Kidney epithelial cell (primary cell): ENCODE data around the gene KRT13. TPM values are rescaled to one million over a fixed set of nuclear protein-coding genes. Genes with fewer than 3 reads are reported as not detected.

Experiments used
- DNase-seq: peaks from one replicate; pipeline ENCODE4 v3.0.0-alpha.2; 2010; ENCODE audit warnings: low read depth
- H3K27me3 ChIP-seq: 2 replicates; pipeline ENCODE4 v1.6.0; 2011; ENCODE audit warnings: low read length; ENCODE audit not compliant: control insufficient read depth, insufficient read depth
- H3K36me3 ChIP-seq: 2 replicates; pipeline ENCODE4 v1.5.1; 2011; ENCODE audit warnings: low read length; ENCODE audit not compliant: control insufficient read depth, insufficient read depth
- H3K4me3 ChIP-seq: 2 replicates; pipeline ENCODE4 v1.5.1; 2011; ENCODE audit warnings: low read depth, mild to moderate bottlenecking, control low read depth, low read length
- total RNA-seq: library from RNA; depleted of rRNA; stranded (reverse); fragments of >200 nt; gene quantifications from 2 replicates; pipeline ENCODE4 v1.2.3, GENCODE V29; 2015
- TF ChIP-seq, protein P1 (sequence below): IDR thresholded peaks from 2 replicates; pipeline ENCODE4 v1.5.1; 2011; ENCODE audit warnings: mild to moderate bottlenecking, moderate library complexity, low read length, control low read depth, inconsistent platforms; ENCODE audit not compliant: insufficient read depth, poor library complexity, severe bottlenecking

KRT13 gene
- total RNA-seq, 1 donor from 2014 or later: not detected

DNA sequence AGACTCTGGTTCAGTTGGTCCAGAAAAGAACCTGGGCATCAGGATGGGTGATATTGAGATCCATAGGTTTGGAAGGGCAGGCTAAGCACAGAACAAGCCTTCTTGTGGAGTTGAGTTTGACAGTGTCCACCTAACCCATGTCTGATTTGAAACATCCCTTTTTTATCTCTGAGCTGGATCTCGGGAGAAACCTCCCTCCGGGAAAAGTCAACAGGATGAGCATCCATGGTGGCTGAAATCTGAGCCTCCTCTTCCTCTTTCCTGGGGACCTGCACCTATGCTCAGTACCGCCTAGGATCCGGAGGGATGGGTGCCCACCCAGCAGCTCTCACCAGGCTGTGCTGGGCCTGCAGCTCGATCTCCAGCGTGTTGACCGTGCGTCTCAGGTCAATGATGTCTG is 41.7 kb downstream of the KRT13 start:
- Histone ChIP-seq H3K36me3 (no peaks in the 10 kb centered on the region), H3K27me3 (no peaks in the 10 kb centered on the region), H3K4me3 (no peak overlapping the region)
- TF ChIP-seq, protein P1, sequence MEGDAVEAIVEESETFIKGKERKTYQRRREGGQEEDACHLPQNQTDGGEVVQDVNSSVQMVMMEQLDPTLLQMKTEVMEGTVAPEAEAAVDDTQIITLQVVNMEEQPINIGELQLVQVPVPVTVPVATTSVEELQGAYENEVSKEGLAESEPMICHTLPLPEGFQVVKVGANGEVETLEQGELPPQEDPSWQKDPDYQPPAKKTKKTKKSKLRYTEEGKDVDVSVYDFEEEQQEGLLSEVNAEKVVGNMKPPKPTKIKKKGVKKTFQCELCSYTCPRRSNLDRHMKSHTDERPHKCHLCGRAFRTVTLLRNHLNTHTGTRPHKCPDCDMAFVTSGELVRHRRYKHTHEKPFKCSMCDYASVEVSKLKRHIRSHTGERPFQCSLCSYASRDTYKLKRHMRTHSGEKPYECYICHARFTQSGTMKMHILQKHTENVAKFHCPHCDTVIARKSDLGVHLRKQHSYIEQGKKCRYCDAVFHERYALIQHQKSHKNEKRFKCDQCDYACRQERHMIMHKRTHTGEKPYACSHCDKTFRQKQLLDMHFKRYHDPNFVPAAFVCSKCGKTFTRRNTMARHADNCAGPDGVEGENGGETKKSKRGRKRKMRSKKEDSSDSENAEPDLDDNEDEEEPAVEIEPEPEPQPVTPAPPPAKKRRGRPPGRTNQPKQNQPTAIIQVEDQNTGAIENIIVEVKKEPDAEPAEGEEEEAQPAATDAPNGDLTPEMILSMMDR: no peak
- no peak for DNase-seq

DNA sequence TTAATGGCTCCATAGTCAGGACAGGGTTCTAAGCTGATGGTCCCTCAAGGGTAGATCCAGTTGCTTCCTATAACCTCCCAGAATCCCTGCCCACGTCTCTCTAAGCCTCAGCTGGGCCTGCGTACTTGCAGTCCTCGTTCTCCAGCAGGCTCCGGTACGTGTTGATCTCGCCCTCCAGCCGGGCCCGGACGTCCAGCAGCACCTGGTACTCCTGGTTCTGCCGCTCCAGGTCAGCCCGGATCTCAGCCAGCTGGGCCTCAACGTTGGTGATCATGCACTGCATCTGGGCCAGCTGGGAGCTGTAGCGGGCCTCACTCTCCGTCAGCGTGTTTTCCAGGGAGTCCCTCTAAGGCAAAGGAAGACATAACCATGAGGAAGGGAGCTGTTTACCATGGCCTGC is 42.7 kb downstream of the KRT13 start:
- no peak for DNase-seq
- H3K27me3 ChIP-seq: no peaks in the 10 kb centered on the region
- no peaks in the 10 kb centered on the region for H3K36me3 ChIP-seq
- H3K4me3 ChIP-seq: no peak overlapping the region
- TF ChIP-seq, protein P1: no peak

DNA sequence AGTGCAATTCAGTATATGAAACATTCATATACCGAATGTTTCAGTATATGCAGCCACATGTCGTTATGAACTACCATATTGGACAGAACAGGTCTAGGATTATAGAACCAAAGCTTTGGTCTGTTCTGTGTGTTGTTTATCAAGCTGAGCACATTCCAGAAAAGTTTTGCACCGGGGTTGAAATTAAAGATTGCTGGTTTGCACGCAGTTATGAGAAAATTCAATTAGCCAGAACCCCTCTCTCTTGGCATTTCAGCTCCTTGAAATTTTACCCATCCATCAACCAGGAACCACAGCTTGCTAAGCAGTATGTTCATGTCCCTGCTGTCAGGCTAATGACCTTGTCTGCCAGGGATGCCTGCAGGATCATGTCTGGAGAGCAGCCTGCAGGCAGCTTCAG is 47.7 kb downstream of the KRT13 start:
- H3K27me3 ChIP-seq: no peaks in the 10 kb centered on the region
- H3K36me3 ChIP-seq: no peaks in the 10 kb centered on the region
- no peak for DNase-seq
- TF ChIP-seq, protein P1: no peak
- H3K4me3 ChIP-seq: no peak overlapping the region

DNA sequence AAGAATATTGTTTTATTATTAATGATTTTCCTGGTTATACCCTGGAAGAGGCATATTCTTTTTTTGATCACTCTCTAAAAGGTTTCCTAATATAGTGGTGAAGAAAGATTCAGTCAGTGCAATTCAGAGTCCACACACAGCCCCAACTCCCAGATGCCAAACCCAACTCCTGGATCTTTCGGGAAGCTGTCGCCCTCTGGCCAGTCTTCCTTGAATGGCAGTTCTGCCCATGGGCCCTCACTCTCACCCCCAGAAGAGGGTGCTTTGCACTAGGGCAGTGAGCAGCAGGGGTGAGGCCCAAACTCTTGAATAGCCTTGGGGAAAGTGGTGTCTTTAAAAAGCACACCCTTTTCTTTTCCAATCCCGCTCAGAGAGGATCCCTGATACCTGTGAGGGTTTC is 49.2 kb downstream of the KRT13 start:
- TF ChIP-seq, protein P1: peak; percentile 12
- H3K36me3 ChIP-seq: no peaks in the 10 kb centered on the region
- no peak for DNase-seq
- H3K27me3 ChIP-seq: no peaks in the 10 kb centered on the region
- no peak overlapping the region for H3K4me3 ChIP-seq

DNA sequence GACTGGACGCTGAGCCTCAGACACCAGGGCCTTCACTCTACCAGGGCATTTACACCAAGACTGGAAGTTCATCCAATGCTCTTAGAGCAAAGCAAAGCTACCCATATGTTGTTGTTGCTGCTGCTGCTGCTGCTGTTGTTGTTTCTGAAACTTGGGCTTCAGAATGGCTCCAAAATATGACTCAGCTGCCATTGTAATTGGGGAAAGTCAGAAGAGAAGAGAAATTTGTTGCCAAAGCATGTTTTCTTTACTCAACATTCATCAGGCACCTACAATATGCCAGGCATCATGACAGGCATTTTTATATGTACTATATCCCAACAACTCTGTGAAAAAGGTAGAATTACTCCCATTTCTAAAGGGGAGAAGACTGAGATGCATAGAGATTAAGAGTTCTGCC is 50.2 kb downstream of the KRT13 start:
- Histone ChIP-seq H3K4me3 (no peak overlapping the region), H3K27me3 (no peaks in the 10 kb centered on the region), H3K36me3 (no peaks in the 10 kb centered on the region)
- no peak for DNase-seq
- TF ChIP-seq, protein P1: no peak

DNA sequence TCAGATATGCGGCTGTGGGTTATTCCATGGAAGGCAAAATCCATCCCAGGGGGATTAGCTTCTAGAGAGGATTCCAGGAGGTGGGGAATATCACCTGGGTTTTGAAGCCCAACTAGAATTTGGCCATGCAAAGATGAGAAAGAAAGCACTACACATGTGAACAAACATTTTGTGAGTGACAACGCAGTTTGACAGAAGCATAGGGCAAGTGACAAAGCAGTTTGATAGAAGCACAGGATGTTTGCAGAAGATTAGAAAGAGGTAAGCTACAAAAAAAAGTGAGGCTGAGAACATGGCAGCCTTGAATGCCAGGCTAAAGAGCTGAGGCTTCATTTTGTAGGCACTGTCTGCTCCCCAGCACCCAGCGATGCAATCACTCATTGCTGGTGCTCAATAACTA is 52.3 kb downstream of the KRT13 start:
- no peaks in the 10 kb centered on the region for H3K36me3 ChIP-seq
- no peak for DNase-seq
- no peaks in the 10 kb centered on the region for H3K27me3 ChIP-seq
- TF ChIP-seq, protein P1: no peak
- H3K4me3 ChIP-seq: no peak overlapping the region
